Renal pelvis (tissue), 12 donors: Measurements from ENCODE around the gene MMP13. TPM values are rescaled to one million over a fixed set of nuclear protein-coding genes. Genes with fewer than 3 reads are reported as not detected.
"Not testable (repeated sequence)": the region's sequence is repeated elsewhere in the genome, so short reads cannot be mapped to it uniquely, and the experiment has no call there.

ENCODE experiments used
- DNase-seq: peaks from one replicate; pipeline ENCODE4 v3.0.0-alpha.2; 2013
- long read RNA-seq, 16 experiments: transcript quantifications; one replicate each; lab custom pipeline, GENCODE V29; 2026
- polyA plus RNA-seq, 3 donors: library from polyadenylated mRNA; unstranded; fragments of 120-200 nt; gene quantifications; one replicate each; pipeline ENCODE4 v1.2.1, GENCODE V29; 2013; ENCODE audit not compliant: insufficient read length in 3 of 3

Gene MMP13
- under 1 TPM in 1 of 3 donors, not detected in 2; 0.16 TPM for polyA plus RNA-seq
- long read RNA-seq, donor 1, result 0 reads
- long read RNA-seq, donor 2, result 0 reads
- long read RNA-seq, donor 3, result 0 reads
- long read RNA-seq, donor 4, result 0 reads
- long read RNA-seq, donor 5, result 0 reads
- long read RNA-seq, donor 6, result 0 reads
- long read RNA-seq, donor 7, result 0 reads
- long read RNA-seq, donor 8, result 0 reads
- long read RNA-seq, donor 9, result 0 reads
- long read RNA-seq, donor 10, result 0 reads
- long read RNA-seq, donor 11, result 0 reads
- long read RNA-seq, donor 12, result 0 reads
- long read RNA-seq, donor 13, result 0 reads
- long read RNA-seq, donor 14, result 0 reads
- long read RNA-seq, donor 15, result 0 reads
- long read RNA-seq, donor 16, result 0 reads

DNA sequence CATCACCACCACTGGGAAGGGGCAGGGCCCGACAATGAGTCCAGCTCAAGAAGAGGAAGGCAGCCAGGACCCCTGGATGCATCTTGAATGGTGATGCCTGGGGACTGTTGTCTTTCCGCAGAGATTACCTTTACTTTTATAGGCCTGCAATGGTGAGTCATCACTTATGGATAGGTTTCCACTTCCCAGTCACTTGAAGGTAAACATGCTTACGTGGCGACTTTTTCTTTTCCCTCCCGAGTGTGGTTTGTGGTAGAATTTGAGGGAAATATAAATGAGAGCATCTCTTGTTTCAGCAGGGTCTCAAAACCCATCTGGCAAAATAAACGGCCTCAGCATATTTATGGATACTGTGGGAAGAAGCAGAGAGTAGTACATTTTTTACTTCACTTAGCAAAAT is at the start of gene MMP13:
Gene MMP13 (minus strand): TSS at position 109 of the 400 bp plus-strand sequence. CDS start 27 bp downstream, at position 82.
- no peak for DNase-seq

- not testable (repeated sequence) for DNase-seq
These were observed 48.7 kb upstream of the MMP13 start for GRCh38 chr11:103004234-103004633.

DNA sequence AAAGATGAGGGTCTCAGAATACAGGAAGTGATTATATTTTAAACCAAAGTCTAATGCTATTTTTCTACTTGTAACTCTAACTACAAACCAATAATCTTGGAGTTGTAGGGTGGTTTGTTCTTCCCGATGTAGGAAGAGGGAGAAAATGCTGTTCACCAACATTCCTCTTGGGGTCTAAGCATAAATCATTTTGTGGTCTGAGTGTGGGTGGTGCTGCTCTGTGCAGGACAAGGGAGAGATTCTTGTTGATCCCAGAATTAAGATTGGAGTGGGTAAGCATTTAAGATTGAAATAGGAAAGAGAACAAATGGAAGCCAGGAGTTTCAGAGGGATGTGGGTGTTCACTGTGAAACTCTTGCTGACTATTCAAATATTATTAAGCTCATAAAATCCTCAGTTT is 38.6 kb upstream of the MMP13 start:
- DNase-seq, result no peak

GRCh38 chr11:102991776-102992175 is 36.2 kb upstream of the MMP13 start:
- no peak for DNase-seq

DNA sequence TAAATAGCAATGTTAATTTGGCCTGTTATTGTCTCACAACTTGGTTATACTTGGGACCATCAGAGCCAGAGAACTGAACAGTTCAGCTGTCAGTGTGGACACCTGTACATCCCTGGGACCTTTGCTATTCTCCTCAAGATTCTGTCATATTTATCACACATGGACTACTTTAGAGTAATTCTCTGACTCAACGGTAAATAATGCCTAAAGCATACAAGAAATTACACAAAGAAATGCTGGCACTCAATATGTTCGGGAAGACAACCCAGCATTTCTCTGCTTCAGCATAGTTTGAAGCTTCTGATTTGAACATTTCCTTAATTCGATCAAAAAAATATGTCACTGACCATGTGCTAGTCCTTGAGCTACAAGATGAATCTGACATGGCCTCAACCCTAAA is 34.6 kb upstream of the MMP13 start:
- DNase-seq, result no peak

- no peak for DNase-seq
These were observed 34.0 kb upstream of the MMP13 start for GRCh38 chr11:102989379-102990047.

- no peak for DNase-seq
These were observed 31.3 kb upstream of the MMP13 start for GRCh38 chr11:102986815-102987214.

GRCh38 chr11:102985850-102986249 is 30.3 kb upstream of the MMP13 start:
- DNase-seq, result no peak

- no peak for DNase-seq
These were observed 28.0 kb upstream of the MMP13 start for GRCh38 chr11:102983486-102983885.

- DNase-seq, result no peak
These were observed 25.9 kb upstream of the MMP13 start for GRCh38 chr11:102981324-102981910.

GRCh38 chr11:102974552-102975280 is 19.2 kb upstream of the MMP13 start:
- DNase-seq, result no peak

- DNase-seq, result not testable (repeated sequence)
These were observed 18.2 kb upstream of the MMP13 start for GRCh38 chr11:102973698-102974097.

GRCh38 chr11:102972853-102973252 is 17.3 kb upstream of the MMP13 start:
- no peak for DNase-seq

GRCh38 chr11:102971766-102972165 is 16.2 kb upstream of the MMP13 start:
- no peak for DNase-seq

- no peak for DNase-seq
These were observed 12.0 kb upstream of the MMP13 start for GRCh38 chr11:102967497-102967896.

- DNase-seq, result no peak
These were observed 10.5 kb upstream of the MMP13 start for GRCh38 chr11:102966011-102966410.

- DNase-seq, result no peak
These were observed 9.3 kb upstream of the MMP13 start for GRCh38 chr11:102964867-102965266.

GRCh38 chr11:102957953-102958352 is 2.4 kb upstream of the MMP13 start:
- no peak for DNase-seq

- DNase-seq, result no peak
These were observed 4.9 kb downstream of the MMP13 start for GRCh38 chr11:102950622-102951081.

DNA sequence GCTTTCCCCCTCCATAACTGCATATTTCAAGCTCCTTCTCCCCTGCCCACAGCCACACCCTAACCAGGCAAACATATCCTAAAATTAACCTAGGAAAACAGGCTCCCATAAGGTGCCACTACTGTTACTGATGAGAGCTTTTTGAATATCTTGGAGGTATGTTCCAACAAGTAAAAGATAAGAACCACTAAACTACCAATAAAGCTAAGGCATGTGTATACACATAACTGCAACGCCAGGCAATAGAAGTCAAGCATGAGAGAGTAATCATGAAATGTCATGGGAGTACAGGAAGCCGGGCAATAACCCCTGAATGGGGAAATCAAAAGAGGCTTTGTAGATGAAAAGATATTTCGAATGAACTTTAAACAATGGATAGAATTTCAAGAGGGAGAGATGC is 9.3 kb downstream of the MMP13 start:
- DNase-seq, result no peak

DNA sequence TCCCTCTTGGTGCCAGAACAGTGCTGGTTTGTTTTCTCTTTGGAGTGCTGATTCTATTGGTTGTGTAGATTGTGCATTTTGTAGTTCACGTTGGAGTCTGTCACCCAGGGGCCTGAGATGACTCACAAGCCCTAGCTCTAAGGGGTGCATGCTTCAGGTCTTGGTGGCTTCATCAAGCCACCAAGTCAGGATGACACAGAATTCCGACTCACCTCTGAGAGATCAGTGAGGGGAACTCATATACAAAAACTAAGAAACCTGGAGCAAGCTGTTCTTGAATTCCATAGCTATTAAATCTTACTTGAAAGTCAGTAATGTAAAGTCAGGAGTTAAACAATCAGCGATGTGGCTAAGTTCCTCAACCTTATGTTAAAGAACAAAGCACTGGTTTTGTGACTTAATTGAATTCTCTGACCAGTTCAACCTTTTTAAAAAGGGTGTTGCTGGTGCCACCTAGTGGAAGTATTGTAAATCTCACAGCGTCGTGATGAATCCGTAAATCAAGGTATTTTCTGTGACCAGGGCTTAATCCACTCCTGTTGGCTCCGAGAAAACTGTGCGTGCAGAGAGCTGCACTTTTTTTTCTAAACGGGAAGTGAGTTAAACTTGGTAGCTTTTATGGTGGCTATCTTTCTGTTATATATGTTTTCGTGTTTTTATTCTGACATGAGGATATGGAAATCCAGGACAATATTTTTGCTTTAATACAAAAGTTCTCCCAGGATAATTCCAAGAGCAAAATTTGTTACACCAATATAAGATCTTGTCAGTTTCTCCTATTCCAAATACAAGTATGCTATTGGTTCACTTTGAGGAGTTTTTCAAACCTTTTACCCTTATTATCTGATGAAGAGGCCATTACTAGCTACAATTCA is 14.6 kb downstream of the MMP13 start:
- peak; percentile 62 for DNase-seq
